SU-DHL-6 (cell line): ENCODE data around the gene CMTM8.

Experiments used
- H2AFZ ChIP-seq: fragments of 200-600 bp; sonication (generic); 2 replicates; pipeline ENCODE4 v1.6.1; 2014; ENCODE audit warnings: low read depth, mild to moderate bottlenecking, moderate library complexity, mixed read lengths, antibody characterized with exemption, low read length; ENCODE audit not compliant: severe bottlenecking
- H3F3A ChIP-seq: fragments of 200-600 bp; shearing (Covaris generic); 2 replicates; pipeline ENCODE4 v1.6.0; 2016; ENCODE audit warnings: antibody characterized with exemption, mild to moderate bottlenecking; ENCODE audit not compliant: insufficient read depth
- H3K27ac ChIP-seq: fragments of 200-600 bp; sonication (generic); 2 replicates; pipeline ENCODE4 v1.5.1; 2016; ENCODE audit warnings: low read depth, mild to moderate bottlenecking, low read length, moderate library complexity, mixed read lengths
- H3K27me3 ChIP-seq: fragments of 200-600 bp; sonication (generic), shearing (Covaris generic); 2 replicates; pipeline ENCODE4 v1.6.0; 2014; ENCODE audit warnings: mild to moderate bottlenecking, low read length
- H3K36me3 ChIP-seq: fragments of 200-600 bp; sonication (generic); 2 replicates; pipeline ENCODE4 v1.6.1; 2014; ENCODE audit warnings: mild to moderate bottlenecking, low read length, mixed read lengths
- H3K4me2 ChIP-seq: fragments of 300-600, 200-600 bp; shearing (Covaris generic), sonication (generic); 2 replicates; pipeline ENCODE4 v1.6.0; 2014; ENCODE audit warnings: low read length, low read depth, mild to moderate bottlenecking; ENCODE audit not compliant: poor library complexity, severe bottlenecking
- H3K4me3 ChIP-seq: fragments of 200-600 bp; sonication (generic); 2 replicates; pipeline ENCODE4 v1.5.1; 2014; ENCODE audit warnings: antibody characterized with exemption, low read length, mild to moderate bottlenecking, mixed read lengths; ENCODE audit not compliant: insufficient read depth, poor library complexity, severe bottlenecking
- H3K79me2 ChIP-seq: fragments of 200-600 bp; sonication (generic); 2 replicates; pipeline ENCODE4 v1.6.1; 2014; ENCODE audit warnings: mild to moderate bottlenecking, low read length, moderate library complexity; ENCODE audit not compliant: insufficient read depth
- H3K9ac ChIP-seq: fragments of 200-600 bp; sonication (generic); 2 replicates; pipeline ENCODE4 v1.7.0; 2014; ENCODE audit warnings: mild to moderate bottlenecking, low read length
- H3K9me2 ChIP-seq: fragments of 200-600 bp; sonication (generic); replicated peaks from 2 replicates; pipeline ENCODE4 v1.6.1; 2014; ENCODE audit warnings: low read length; ENCODE audit not compliant: insufficient read depth
- H3K9me3 ChIP-seq: fragments of 200-600 bp; sonication (generic); 2 replicates; pipeline ENCODE4 v1.6.1; 2014; ENCODE audit warnings: low read length, mixed read lengths; ENCODE audit not compliant: insufficient read depth
- H4K20me1 ChIP-seq: fragments of 200-600 bp; sonication (generic); 2 replicates; pipeline ENCODE4 v1.6.1; 2014; ENCODE audit warnings: low read depth, mild to moderate bottlenecking, antibody characterized with exemption, low read length, moderate library complexity, mixed read lengths
- EZH2phosphoT487 ChIP-seq: fragments of 200-600 bp; sonication (generic), shearing (Covaris generic); conservative IDR thresholded peaks from 2 replicates; pipeline ENCODE4 v1.6.1; 2018; ENCODE audit warnings: mild to moderate bottlenecking, antibody characterized with exemption, low read length, moderate library complexity, mixed read lengths
- TF ChIP-seq, protein P1 (sequence below): fragments of 200-600 bp; sonication (generic); IDR thresholded peaks from one replicate; pipeline ENCODE4 v1.5.1; 2017; ENCODE audit warnings: antibody characterized with exemption, mild to moderate bottlenecking, low read length, moderate library complexity; ENCODE audit not compliant: insufficient read depth, poor library complexity, severe bottlenecking

Gene CMTM8

DNA sequence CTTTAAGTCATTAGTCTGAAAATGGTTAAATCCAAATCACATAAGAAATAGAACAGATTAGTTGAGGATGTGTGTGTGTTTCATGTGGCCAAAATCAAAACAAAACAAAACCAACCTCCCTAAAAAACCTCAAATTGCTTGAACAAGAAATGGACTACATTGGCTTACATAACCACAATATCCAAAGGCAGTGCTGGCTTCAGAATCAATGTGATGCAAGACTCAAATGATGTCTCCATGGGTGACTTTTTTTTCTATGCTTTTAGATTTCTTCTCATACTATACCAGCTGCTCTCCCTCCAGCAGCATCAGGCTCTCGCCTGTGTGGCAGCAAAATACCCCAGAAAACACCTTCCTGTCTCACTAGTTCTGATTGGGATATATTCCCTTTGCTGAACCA lies 36.0 kb upstream of the CMTM8 start:
- no peak overlapping the region for H2AFZ ChIP-seq
- H3F3A ChIP-seq: no peaks in the 10 kb centered on the region
- no peaks in the 10 kb centered on the region for H3K9me2 ChIP-seq
- no peaks in the 10 kb centered on the region for H3K27me3 ChIP-seq
- no peak overlapping the region for H3K4me3 ChIP-seq
- H4K20me1 ChIP-seq: no peaks in the 10 kb centered on the region
- H3K36me3 ChIP-seq: no peaks in the 10 kb centered on the region
- H3K27ac ChIP-seq: no peak overlapping the region
- H3K4me2 ChIP-seq: no peak overlapping the region
- H3K79me2 ChIP-seq: no peaks in the 10 kb centered on the region
- no peak for TF ChIP-seq EZH2phosphoT487
- no peaks in the 10 kb centered on the region for H3K9me3 ChIP-seq
- H3K9ac ChIP-seq: no peak overlapping the region

DNA sequence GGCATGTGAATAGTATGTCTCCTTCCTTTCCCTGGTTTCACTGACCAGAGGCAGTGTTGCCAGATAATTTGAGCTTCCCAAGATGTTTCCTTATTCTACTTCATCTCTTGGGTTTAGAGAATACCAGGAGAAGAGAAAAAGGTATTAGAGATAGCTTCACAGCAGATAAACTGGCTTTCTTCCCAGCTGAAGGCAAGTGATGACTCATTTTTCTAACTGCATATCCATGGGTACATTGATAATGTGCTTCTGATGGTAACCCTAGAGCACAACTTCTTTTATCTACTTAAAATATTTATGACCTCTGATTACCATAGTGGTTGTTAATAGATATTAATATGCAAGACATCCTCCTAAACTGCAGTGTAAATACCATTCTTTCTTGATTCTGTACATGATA lies 34.6 kb upstream of the CMTM8 start:
- Histone ChIP-seq H3K9ac (no peak overlapping the region), H3K36me3 (no peaks in the 10 kb centered on the region), H2AFZ (no peak overlapping the region), H3K27me3 (no peaks in the 10 kb centered on the region), H4K20me1 (no peaks in the 10 kb centered on the region), H3K79me2 (no peaks in the 10 kb centered on the region), H3K4me2 (no peak overlapping the region), H3K27ac (no peak overlapping the region), H3K4me3 (no peak overlapping the region), H3K9me2 (no peaks in the 10 kb centered on the region), H3K9me3 (no peaks in the 10 kb centered on the region), H3F3A (no peaks in the 10 kb centered on the region)
- no peak for TF ChIP-seq EZH2phosphoT487
- TF ChIP-seq, protein P1, sequence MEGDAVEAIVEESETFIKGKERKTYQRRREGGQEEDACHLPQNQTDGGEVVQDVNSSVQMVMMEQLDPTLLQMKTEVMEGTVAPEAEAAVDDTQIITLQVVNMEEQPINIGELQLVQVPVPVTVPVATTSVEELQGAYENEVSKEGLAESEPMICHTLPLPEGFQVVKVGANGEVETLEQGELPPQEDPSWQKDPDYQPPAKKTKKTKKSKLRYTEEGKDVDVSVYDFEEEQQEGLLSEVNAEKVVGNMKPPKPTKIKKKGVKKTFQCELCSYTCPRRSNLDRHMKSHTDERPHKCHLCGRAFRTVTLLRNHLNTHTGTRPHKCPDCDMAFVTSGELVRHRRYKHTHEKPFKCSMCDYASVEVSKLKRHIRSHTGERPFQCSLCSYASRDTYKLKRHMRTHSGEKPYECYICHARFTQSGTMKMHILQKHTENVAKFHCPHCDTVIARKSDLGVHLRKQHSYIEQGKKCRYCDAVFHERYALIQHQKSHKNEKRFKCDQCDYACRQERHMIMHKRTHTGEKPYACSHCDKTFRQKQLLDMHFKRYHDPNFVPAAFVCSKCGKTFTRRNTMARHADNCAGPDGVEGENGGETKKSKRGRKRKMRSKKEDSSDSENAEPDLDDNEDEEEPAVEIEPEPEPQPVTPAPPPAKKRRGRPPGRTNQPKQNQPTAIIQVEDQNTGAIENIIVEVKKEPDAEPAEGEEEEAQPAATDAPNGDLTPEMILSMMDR: no peak

DNA sequence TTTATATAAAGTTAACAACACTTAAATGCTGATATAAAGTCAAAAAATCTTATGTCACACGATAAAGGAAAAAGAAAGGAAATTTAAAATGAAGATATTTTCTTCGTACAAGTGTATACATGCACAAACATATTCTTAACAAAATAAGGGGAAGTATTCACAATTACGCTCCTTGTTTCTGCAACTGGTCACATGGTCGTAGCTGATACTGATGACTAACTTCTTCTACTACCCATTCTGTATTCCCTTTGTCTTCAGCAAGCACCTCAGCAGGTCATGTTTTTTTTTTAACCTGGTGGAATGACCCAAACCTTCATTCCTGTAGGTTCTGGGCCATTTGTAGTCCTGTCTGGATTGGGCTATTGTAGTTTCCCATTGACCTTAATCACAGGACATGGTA lies 30.0 kb upstream of the CMTM8 start:
- H3K9ac ChIP-seq: no peak overlapping the region
- H3K4me3 ChIP-seq: no peak overlapping the region
- no peaks in the 10 kb centered on the region for H3F3A ChIP-seq
- no peaks in the 10 kb centered on the region for H3K36me3 ChIP-seq
- H3K4me2 ChIP-seq: no peak overlapping the region
- no peaks in the 10 kb centered on the region for H3K9me3 ChIP-seq
- no peak overlapping the region for H2AFZ ChIP-seq
- H3K27ac ChIP-seq: no peak overlapping the region
- no peaks in the 10 kb centered on the region for H3K9me2 ChIP-seq
- TF ChIP-seq, protein P1: no peak
- no peak for TF ChIP-seq EZH2phosphoT487
- no peaks in the 10 kb centered on the region for H3K79me2 ChIP-seq
- no peaks in the 10 kb centered on the region for H3K27me3 ChIP-seq
- H4K20me1 ChIP-seq: no peaks in the 10 kb centered on the region

DNA sequence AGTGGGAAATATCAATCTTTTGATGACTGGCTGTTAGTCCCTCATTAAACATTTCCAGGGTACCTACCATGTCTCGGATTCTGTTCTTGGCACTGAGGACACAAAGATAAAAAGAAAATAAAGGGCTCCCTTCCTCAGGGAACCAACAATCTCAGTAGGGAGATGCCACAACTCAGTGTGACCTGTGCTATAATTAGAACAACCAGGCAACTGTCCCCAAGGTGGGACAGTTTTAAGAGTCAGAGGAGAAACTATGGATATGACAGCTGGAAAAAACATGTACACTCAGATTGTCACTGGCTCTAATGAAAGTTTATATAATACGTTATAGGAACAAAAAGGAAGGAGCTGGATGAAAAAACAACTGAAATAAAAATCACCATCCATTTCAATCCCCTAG lies 23.3 kb upstream of the CMTM8 start:
- TF ChIP-seq, protein P1: no peak
- TF ChIP-seq EZH2phosphoT487: no peak
- Histone ChIP-seq H3K4me2 (no peak overlapping the region), H3F3A (no peaks in the 10 kb centered on the region), H3K36me3 (no peaks in the 10 kb centered on the region), H2AFZ (no peak overlapping the region), H3K9me3 (no peaks in the 10 kb centered on the region), H4K20me1 (no peaks in the 10 kb centered on the region), H3K27me3 (no peaks in the 10 kb centered on the region), H3K27ac (no peak overlapping the region), H3K9ac (no peak overlapping the region), H3K4me3 (no peak overlapping the region), H3K79me2 (no peaks in the 10 kb centered on the region), H3K9me2 (no peaks in the 10 kb centered on the region)
